DMS53 treated with DMSO at 0.1 percent for 48 hours (cell line): ENCODE measurements around the gene SLC22A23.

Source experiments
- DNase-seq: peaks from one replicate; lab custom pipeline; 2025; ENCODE audit not compliant: unreplicated experiment; lab: John Stamatoyannopoulos, UW

SLC22A23 gene

GRCh38 chr6:3356056-3356823, 100.6 kb downstream of the SLC22A23 start:
- DNase-seq = peak; percentile 65

- peak; percentile 45 for DNase-seq
Observed at GRCh38 chr6:3355358-3356055, 101.3 kb downstream of the SLC22A23 start.

GRCh38 chr6:3355011-3355357, 101.9 kb downstream of the SLC22A23 start:
- no peak for DNase-seq

GRCh38 chr6:3353939-3354338, 102.9 kb downstream of the SLC22A23 start:
- no peak for DNase-seq

- no peak for DNase-seq
Observed at GRCh38 chr6:3353213-3353903, 103.5 kb downstream of the SLC22A23 start.

- no peak for DNase-seq
Observed at GRCh38 chr6:3352678-3353077, 104.2 kb downstream of the SLC22A23 start.

GRCh38 chr6:3351829-3352524, 104.9 kb downstream of the SLC22A23 start:
- DNase-seq = no peak

- DNase-seq = no peak
Observed at GRCh38 chr6:3351105-3351676, 105.7 kb downstream of the SLC22A23 start.

- DNase-seq = no peak
Observed at GRCh38 chr6:3350252-3350796, 106.5 kb downstream of the SLC22A23 start.

- DNase-seq = no peak
Observed at GRCh38 chr6:3349388-3350251, 107.2 kb downstream of the SLC22A23 start.

GRCh38 chr6:3348821-3349220, 108.0 kb downstream of the SLC22A23 start:
- DNase-seq = no peak

GRCh38 chr6:3347826-3348225, 109.0 kb downstream of the SLC22A23 start:
- DNase-seq = no peak

- DNase-seq = no peak
Observed at GRCh38 chr6:3347247-3347646, 109.6 kb downstream of the SLC22A23 start.

GRCh38 chr6:3346476-3346875, 110.4 kb downstream of the SLC22A23 start:
- DNase-seq = no peak

- DNase-seq = no peak
Observed at GRCh38 chr6:3345836-3346235, 111.0 kb downstream of the SLC22A23 start.

GRCh38 chr6:3343089-3343883, 113.6 kb downstream of the SLC22A23 start:
- no peak for DNase-seq

- no peak for DNase-seq
Observed at GRCh38 chr6:3341467-3341866, 115.4 kb downstream of the SLC22A23 start.

- DNase-seq = no peak
Observed at GRCh38 chr6:3340894-3341293, 116.0 kb downstream of the SLC22A23 start.

GRCh38 chr6:3340358-3340802, 116.5 kb downstream of the SLC22A23 start:
- DNase-seq = no peak
